Panc1 (cell line): ENCODE results near the gene ABCC1. TPM values are rescaled to one million over a fixed set of nuclear protein-coding genes. Genes with fewer than 3 reads are reported as not detected.
"Not testable (repeated sequence)": the region's sequence is repeated elsewhere in the genome, so short reads cannot be mapped to it uniquely, and the experiment has no call there.

Experiments used
- ATAC-seq: fragments of 200-7000 bp; cut with Tn5 transposase; 2 replicates; pipeline ENCODE4 v1.9.1; 2020; ENCODE audit warnings: mild to moderate bottlenecking, moderate library complexity
- BruUV-seq: library from RNA; stranded (reverse); fragments of 400-500 nt; replicated peaks from 2 replicates; lab custom pipeline; 2021; lab: Mats Ljungman, UMichigan
- CTCF ChIA-PET: fragments of 300-600 bp; sonication (Branson Sonifier 250); formaldehyde crosslinking; loops from one replicate; lab custom pipeline; 2022; ENCODE audit warnings: antibody characterized with exemption; lab: Charles Lee
- POLR2A ChIA-PET: fragments of 300-600 bp; sonication (Branson Sonifier 250); formaldehyde crosslinking; loops from one replicate; lab custom pipeline; 2022; ENCODE audit warnings: antibody characterized with exemption; lab: Charles Lee
- DNase-seq: peaks from one replicate; pipeline ENCODE4 v3.0.0-alpha.2; 2010; ENCODE audit warnings: low read depth, low spot score
- H3K27ac ChIP-seq: 2 replicates; pipeline ENCODE4 v1.5.1; 2011; ENCODE audit warnings: mild to moderate bottlenecking, low read length, inconsistent platforms
- H3K27me3 ChIP-seq: fragments of 200-500 bp; sonication (Bioruptor generic); 2 replicates; pipeline ENCODE4 v1.6.0; 2014; ENCODE audit warnings: low read length, inconsistent platforms; ENCODE audit not compliant: control insufficient read depth, insufficient read depth
- H3K36me3 ChIP-seq: fragments of 200-500 bp; sonication (Bioruptor generic); 2 replicates; pipeline ENCODE4 v1.5.1; 2014; ENCODE audit warnings: inconsistent platforms, mild to moderate bottlenecking, low read length, moderate library complexity; ENCODE audit not compliant: control insufficient read depth, insufficient read depth
- H3K4me1 ChIP-seq: 2 replicates; pipeline ENCODE4 v1.5.1; 2011; ENCODE audit warnings: inconsistent platforms, mild to moderate bottlenecking, low read length, moderate library complexity; ENCODE audit not compliant: control insufficient read depth, insufficient read depth
- H3K4me3 ChIP-seq, 2 experiments: 2 replicates each; pipeline ENCODE4 v1.5.1; 2011 to 2012; ENCODE audit warnings: low read depth in 2 of 2, low read length in 2 of 2, mild to moderate bottlenecking in 2 of 2, inconsistent platforms in 1 of 2, moderate library complexity in 1 of 2
- H3K9me3 ChIP-seq: fragments of 200-500 bp; sonication (Bioruptor generic); 2 replicates; pipeline ENCODE4 v1.5.1; 2014; ENCODE audit warnings: low read depth, mild to moderate bottlenecking, inconsistent platforms, low read length, moderate library complexity; ENCODE audit not compliant: control insufficient read depth, insufficient read depth
- CTCF ChIP-seq: fragments of 450-650 bp; IDR thresholded peaks from 2 replicates; pipeline ENCODE4 v1.5.1; 2017; ENCODE audit warnings: mild to moderate bottlenecking
- POLR2AphosphoS5 ChIP-seq: IDR thresholded peaks from 2 replicates; pipeline ENCODE4 v1.6.1; 2012; ENCODE audit warnings: mild to moderate bottlenecking, low read depth, low read length, moderate library complexity
- REST ChIP-seq, 2 experiments: IDR thresholded peaks; 2 replicates each; pipeline ENCODE4 v1.6.1; 2011 to 2012; ENCODE audit warnings: low read depth in 2 of 2, control low read depth in 1 of 2, low read length in 1 of 2, mild to moderate bottlenecking in 1 of 2, moderate library complexity in 1 of 2; ENCODE audit not compliant: insufficient read depth in 1 of 2
- SIN3A ChIP-seq: IDR thresholded peaks from 2 replicates; pipeline ENCODE4 v1.6.1; 2012; ENCODE audit warnings: low read depth, mild to moderate bottlenecking, low read length, moderate library complexity, borderline replicate concordance; ENCODE audit not compliant: insufficient read depth
- TCF7L2 ChIP-seq: IDR thresholded peaks from 2 replicates; pipeline ENCODE4 v1.6.1; 2011; ENCODE audit warnings: mild to moderate bottlenecking, low read depth, low read length, inconsistent platforms
- in situ Hi-C: cut with HindIII; loops from 2 replicates; pipeline ENCODE4 v1.10.0; 2016; ENCODE audit warnings: low sequenced_read_pairs, low pct_unique_long_range_greater_than_20kb
- intact Hi-C: fragments of 100-400 bp; cut with micrococcal nuclease; formaldehyde crosslinking; loops from one replicate; pipeline ENCODE4 v1.10.0; 2022; ENCODE audit not compliant: unreplicated experiment
- total RNA-seq: library from RNA; stranded (reverse); gene quantifications from one replicate; pipeline ENCODE4 v1.2.1, GENCODE V29; 2021; ENCODE audit not compliant: unreplicated experiment

ABCC1 gene
- total RNA-seq, 1 experiment from 2014 or later = 296 TPM

GRCh38 chr16:15982194-15982915, 32.9 kb downstream of the ABCC1 start:
- H3K27me3 ChIP-seq, BruUV-seq, H3K4me3 ChIP-seq, ATAC-seq, CTCF ChIA-PET, H3K27ac ChIP-seq, in situ Hi-C loops, H3K36me3 ChIP-seq, DNase-seq, intact Hi-C loops: not testable (repeated sequence)
- Histone ChIP-seq H3K9me3 (peaks cover 17% of the 10 kb centered on the region; the same call in 1 of the 2 replicates), H3K4me1 (peaks cover 39% of the 10 kb centered on the region)
- POLR2A ChIA-PET = interaction anchor here (0.7 kb wide), 1 partner anchor 96 kb away, joined by 3 read pairs; no protein-coding TSS in a partner anchor

GRCh38 chr16:15983898-15984297, 34.5 kb downstream of the ABCC1 start:
- ChIA-PET POLR2A (no interaction called here), CTCF (interaction anchor here (0.6 kb wide), 1 partner anchor 17 kb away, joined by 7 read pairs; no protein-coding TSS in a partner anchor)
- Histone ChIP-seq H3K36me3 (no peaks in the 10 kb centered on the region), H3K4me3 (no peak overlapping the region), H3K27me3 (no peaks in the 10 kb centered on the region), H3K27ac (peak overlapping the region; percentile 55), H3K9me3 (peaks cover 17% of the 10 kb centered on the region; the same call in 1 of the 2 replicates), H3K4me1 (peaks cover 54% of the 10 kb centered on the region)
- ATAC-seq = no peak
- DNase-seq = no peak
- intact Hi-C loops = no loop called here
- BruUV-seq = no TSS peak
- in situ Hi-C loops = no loop called here
- no peak for TF ChIP-seq TCF7L2
- no peak for TF ChIP-seq REST (IDR thresholded peaks at IDR 0.05; ENCODE audit: insufficient read depth in 1 of 2, low read depth in 2 of 2, low read length in 1 of 2)
- no peak for TF ChIP-seq POLR2AphosphoS5
- TF ChIP-seq CTCF = no peak
- no peak for TF ChIP-seq SIN3A

GRCh38 chr16:15985144-15985543, 35.7 kb downstream of the ABCC1 start:
- H3K9me3 ChIP-seq = peaks cover 12% of the 10 kb centered on the region; the same call in 1 of the 2 replicates
- ChIA-PET CTCF (no interaction called here), POLR2A (no interaction called here)
- peaks cover 59% of the 10 kb centered on the region for H3K4me1 ChIP-seq
- no peak; the same call in 1 of the 2 replicates for TF ChIP-seq POLR2AphosphoS5
- no peak for TF ChIP-seq TCF7L2
- no peak for TF ChIP-seq CTCF
- TF ChIP-seq SIN3A = no peak
- TF ChIP-seq REST (IDR thresholded peaks at IDR 0.05; ENCODE audit: insufficient read depth in 1 of 2, low read depth in 2 of 2, low read length in 1 of 2) = no peak
- H3K27ac ChIP-seq = peak overlapping the region; percentile 73; the same call in 1 of the 2 replicates
- no TSS peak for BruUV-seq
- DNase-seq (no peak), ATAC-seq (no peak)
- H3K27me3 ChIP-seq = no peaks in the 10 kb centered on the region
- H3K4me3 ChIP-seq = no peak overlapping the region
- in situ Hi-C loops = no loop called here
- no peaks in the 10 kb centered on the region for H3K36me3 ChIP-seq
- intact Hi-C loops = no loop called here
